Inflammatory macrophage treated with lipopolysaccharide for 4 hours (primary cell): ENCODE results near the gene TMEM44.
"Not testable (repeated sequence)": the region's sequence is repeated elsewhere in the genome, so short reads cannot be mapped to it uniquely, and the experiment has no call there.

Experiments used
- DNase-seq: peaks from one replicate; pipeline ENCODE4 v3.0.0-alpha.2; 2020

TMEM44 gene

DNA sequence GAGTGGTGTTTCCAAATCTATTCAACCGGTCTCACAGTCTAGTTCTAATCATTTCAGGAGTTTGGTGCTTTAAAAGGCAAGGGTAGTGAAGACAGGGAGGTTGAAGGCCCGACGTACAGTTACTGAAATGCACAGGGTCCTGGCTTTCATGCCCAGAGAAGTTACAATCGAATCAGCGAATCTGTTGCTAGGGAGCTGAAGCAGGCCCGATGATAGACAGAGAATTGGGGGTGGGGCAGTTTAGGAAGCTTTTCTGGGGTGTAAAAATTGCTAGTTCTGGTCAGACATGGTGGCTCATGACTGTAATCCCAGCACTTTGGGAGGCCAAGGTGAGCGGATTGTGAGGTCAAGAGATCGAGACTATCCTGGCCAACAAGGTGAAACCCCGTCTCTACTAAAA lies 83.4 kb downstream of the TMEM44 start:
- DNase-seq, result no peak

- DNase-seq, result no peak
These were observed 84.6 kb downstream of the TMEM44 start for GRCh38 chr3:194548346-194549321.

GRCh38 chr3:194547042-194547441 lies 86.2 kb downstream of the TMEM44 start:
- no peak for DNase-seq

GRCh38 chr3:194545538-194545937 lies 87.7 kb downstream of the TMEM44 start:
- not testable (repeated sequence) for DNase-seq

- DNase-seq, result no peak
These were observed 89.7 kb downstream of the TMEM44 start for GRCh38 chr3:194543550-194543949.

- peak; percentile 83 for DNase-seq
These were observed 91.7 kb downstream of the TMEM44 start for GRCh38 chr3:194541483-194541882.

DNA sequence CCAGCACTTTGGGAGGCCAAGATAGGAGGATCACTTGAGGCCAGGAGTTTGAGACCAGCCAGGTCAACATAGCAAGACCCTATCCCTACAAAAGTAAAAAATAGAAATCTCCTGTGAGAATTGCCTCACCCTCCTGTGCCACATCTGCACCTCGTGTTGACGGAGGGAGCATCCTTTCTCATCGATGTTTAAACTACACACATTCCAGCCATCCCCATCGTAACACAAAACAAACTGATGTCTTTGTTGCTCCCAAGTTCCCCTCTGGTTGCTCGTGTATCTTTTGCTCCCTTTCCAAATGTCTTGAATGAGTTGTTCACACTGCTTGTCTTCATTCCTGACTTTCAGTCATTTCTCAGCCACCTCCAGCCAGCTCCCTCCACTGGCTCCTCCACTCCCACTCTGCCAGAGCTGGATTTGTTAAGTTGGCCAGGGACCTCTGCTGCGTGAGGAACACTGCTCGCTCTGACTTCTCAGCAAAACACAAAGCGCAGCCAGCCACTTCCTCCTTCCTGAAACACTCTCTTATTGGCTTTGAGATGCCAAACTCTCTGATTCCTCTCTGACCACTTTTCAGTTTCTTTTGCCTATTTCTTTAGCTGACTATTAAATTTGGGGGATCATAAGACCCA lies 92.8 kb downstream of the TMEM44 start:
- peak; percentile 74 for DNase-seq

DNA sequence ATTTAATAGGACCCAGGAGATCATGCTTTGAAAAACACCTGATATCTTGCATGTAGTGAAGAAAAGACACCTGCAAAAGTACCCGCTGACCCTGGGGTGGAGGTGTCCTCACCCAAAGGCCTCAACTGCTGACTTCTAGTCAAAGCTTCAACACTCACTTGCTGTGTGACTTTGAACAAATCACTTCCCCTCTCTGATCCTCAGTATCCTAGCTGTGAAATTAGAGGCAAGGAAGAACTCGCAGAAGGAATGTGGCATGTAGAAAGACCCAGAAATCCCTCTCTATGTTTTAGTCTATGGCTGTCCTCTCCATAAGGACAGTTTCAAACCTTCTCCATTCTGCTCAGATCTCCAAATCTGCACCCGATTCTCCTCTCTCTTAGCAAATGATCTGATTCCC lies 93.7 kb downstream of the TMEM44 start:
- no peak for DNase-seq

DNA sequence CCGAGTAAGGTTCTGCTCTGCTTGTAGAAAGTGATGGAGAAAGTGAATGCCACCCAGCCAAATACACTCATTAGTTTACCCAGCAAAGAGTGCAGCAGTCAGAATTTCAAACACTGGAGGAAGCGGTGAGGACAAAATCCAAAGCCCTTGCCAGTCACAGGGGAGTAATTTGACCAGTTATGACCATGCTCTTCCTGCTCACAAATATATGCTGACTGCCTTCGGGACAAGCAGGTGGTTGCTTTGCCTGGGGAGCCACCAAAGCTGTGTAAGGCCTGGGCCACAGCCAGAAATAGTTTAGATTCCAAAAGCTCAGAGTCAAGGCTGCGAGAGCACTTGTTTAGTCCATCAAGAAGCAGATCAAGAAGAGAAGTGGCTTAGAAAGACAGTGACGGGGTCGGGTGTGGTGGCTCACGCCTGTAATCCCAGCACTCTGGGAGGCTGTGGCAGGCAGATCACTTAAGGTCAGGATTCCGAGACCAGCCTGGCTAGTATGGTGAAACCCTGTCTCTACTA lies 95.4 kb downstream of the TMEM44 start:
- no peak for DNase-seq
